GM12872 (cell line): ENCODE measurements around the gene ARID1B.

Experiments
- TF ChIP-seq, protein P1 (sequence below): IDR thresholded peaks from 3 replicates; pipeline ENCODE4 v1.5.1; 2011; ENCODE audit warnings: low read depth, mild to moderate bottlenecking, low read length, moderate library complexity; ENCODE audit not compliant: insufficient read depth

ARID1B gene

DNA sequence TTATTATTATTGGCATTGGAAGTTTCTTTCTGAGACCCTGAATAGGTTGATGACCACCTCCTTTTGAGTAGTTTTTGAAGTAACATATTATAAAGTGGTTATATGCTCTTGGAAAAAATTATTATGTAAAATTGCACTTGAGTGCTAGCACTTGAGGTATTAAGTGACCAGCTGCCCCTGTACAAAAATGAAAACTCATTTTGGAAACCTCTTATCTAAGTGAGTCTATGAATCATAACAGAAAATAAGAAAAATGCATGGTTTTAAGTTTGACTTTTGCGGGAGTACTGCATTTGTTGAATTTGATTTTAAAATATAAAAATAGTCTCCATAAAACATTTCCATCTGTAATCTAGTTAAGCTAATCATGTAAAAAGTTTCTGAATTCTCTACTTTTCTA, 297.8 kb downstream of the ARID1B start:
- TF ChIP-seq, protein P1, sequence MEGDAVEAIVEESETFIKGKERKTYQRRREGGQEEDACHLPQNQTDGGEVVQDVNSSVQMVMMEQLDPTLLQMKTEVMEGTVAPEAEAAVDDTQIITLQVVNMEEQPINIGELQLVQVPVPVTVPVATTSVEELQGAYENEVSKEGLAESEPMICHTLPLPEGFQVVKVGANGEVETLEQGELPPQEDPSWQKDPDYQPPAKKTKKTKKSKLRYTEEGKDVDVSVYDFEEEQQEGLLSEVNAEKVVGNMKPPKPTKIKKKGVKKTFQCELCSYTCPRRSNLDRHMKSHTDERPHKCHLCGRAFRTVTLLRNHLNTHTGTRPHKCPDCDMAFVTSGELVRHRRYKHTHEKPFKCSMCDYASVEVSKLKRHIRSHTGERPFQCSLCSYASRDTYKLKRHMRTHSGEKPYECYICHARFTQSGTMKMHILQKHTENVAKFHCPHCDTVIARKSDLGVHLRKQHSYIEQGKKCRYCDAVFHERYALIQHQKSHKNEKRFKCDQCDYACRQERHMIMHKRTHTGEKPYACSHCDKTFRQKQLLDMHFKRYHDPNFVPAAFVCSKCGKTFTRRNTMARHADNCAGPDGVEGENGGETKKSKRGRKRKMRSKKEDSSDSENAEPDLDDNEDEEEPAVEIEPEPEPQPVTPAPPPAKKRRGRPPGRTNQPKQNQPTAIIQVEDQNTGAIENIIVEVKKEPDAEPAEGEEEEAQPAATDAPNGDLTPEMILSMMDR, result no peak

DNA sequence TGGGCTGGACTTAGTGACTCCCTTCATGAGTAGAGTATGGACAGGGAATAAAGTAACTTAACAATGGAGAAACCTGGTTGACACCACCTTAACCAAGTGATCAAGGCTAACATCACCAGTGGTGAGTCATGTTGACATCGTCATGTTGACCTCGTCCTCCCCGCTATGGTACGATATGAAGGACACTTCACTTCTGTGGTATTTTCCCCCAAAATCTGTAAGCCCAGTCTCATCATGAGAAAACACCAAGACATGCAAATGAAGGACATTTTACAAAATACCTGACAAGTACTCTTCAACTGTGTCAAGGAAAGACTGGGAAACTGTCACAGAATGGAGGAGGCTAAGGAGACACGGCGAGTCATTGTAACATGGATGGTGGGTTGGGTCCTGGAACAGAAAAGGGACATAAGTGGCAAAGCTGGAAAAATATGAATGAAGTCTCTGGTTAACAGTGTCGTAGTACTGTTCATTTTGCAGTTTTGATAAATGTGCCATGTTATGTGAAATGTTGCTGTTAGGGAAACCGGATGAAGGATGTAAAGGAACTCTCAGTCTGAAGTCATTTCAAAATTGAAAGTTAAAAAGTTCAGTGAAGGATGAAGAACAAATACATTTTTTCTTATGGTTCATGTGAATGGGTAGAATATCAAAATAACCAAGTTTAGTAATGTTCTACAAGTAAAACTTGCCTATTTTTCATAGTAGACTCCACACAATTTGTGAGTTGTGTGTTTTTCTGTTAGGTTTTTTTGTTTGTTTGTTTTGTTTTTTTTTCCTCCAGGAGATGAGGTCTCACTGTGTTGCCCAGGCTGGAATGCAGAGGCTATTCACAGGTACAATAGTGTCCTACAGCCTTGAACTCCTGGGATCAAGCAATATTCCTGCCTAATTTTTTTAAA, 298.6 kb downstream of the ARID1B start:
- TF ChIP-seq, protein P1, result no peak

GRCh38 chr6:157076451-157076822, 299.3 kb downstream of the ARID1B start:
- TF ChIP-seq, protein P1, result no peak

DNA sequence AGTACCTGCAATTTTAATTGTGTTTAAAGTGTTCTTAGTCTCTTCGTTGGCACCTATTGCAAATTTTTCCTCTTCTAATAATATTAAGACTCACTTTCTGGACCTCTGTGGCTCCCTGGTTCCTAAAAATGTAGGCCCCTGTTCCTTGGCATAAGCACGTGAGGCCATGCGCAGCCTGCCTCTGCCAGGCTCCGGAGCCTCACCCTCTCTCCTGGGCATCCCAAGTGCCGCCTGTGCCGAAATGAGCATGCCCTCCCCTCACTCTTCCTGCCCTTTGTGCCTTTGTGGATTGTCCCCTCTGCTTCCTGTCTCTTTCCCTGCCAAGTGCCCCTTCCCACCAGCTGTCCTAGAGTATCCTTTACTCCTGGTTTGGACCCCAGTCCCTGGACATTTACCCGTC, 300.1 kb downstream of the ARID1B start:
- TF ChIP-seq, protein P1, result no peak

- TF ChIP-seq, protein P1, result no peak
Observed at GRCh38 chr6:157078326-157078725, 301.1 kb downstream of the ARID1B start.

DNA sequence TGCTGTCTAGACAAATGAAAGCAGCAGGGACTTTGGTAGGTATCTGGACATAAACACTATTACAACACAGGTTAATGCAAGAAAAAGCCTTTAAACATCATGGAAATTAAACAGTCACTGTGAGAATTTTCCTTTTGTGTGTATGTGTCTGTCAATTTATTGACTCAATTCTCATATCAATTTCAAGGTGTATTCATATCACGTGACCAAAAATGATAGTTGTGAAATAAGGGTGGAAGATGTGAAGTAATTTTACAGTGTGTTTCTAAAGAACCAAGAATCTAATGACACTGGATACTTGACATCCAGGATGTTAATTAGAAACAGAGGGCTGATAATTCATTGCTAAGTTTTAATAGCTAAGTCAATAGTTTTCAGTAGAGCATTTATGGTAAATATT, 302.1 kb downstream of the ARID1B start:
- TF ChIP-seq, protein P1, result no peak

- TF ChIP-seq, protein P1, result no peak
Observed at GRCh38 chr6:157079771-157080170, 302.6 kb downstream of the ARID1B start.
